Karpas-422 (cell line): Measurements from ENCODE around the gene PSMD9. TPM values are rescaled to one million over a fixed set of nuclear protein-coding genes. Genes with fewer than 3 reads are reported as not detected.

Source experiments
- DNase-seq: peaks from one replicate; pipeline ENCODE4 v3.0.0-alpha.2; 2015
- H2AFZ ChIP-seq: fragments of 200-600 bp; sonication (generic); 2 replicates; pipeline ENCODE4 v1.6.1; 2014; ENCODE audit warnings: antibody characterized with exemption, low read length, mixed read lengths
- H3K27ac ChIP-seq: fragments of 200-600 bp; sonication (generic); 2 replicates; pipeline ENCODE4 v1.5.1; 2014; ENCODE audit warnings: mild to moderate bottlenecking, low read length, moderate library complexity
- H3K27me3 ChIP-seq: fragments of 200-600 bp; sonication (generic); 2 replicates; pipeline ENCODE4 v1.6.1; 2014; ENCODE audit warnings: low read length, mixed read lengths
- H3K36me3 ChIP-seq: fragments of 200-600 bp; sonication (generic); 2 replicates; pipeline ENCODE4 v1.6.1; 2014; ENCODE audit warnings: low read length, mixed read lengths; ENCODE audit not compliant: insufficient read depth
- H3K4me1 ChIP-seq: fragments of 200-600 bp; sonication (generic); 2 replicates; pipeline ENCODE4 v1.6.1; 2014; ENCODE audit warnings: mild to moderate bottlenecking, low read length, mixed read lengths
- H3K4me2 ChIP-seq: fragments of 200-600 bp; sonication (generic); 2 replicates; pipeline ENCODE4 v1.6.1; 2014; ENCODE audit warnings: low read length, low read depth, mild to moderate bottlenecking; ENCODE audit not compliant: poor library complexity, severe bottlenecking
- H3K4me3 ChIP-seq: fragments of 200-600 bp; sonication (generic); 2 replicates; pipeline ENCODE4 v1.5.1; 2014; ENCODE audit warnings: mild to moderate bottlenecking, antibody characterized with exemption, low read length, mixed read lengths
- H3K79me2 ChIP-seq: fragments of 200-600 bp; sonication (generic); 2 replicates; pipeline ENCODE4 v1.6.1; 2014; ENCODE audit warnings: mild to moderate bottlenecking, low read length, mixed read lengths
- H3K9ac ChIP-seq: fragments of 200-600 bp; sonication (generic); 2 replicates; pipeline ENCODE4 v1.6.0; 2014; ENCODE audit warnings: low read length
- H3K9me2 ChIP-seq: fragments of 200-600 bp; sonication (generic), shearing (Covaris generic); replicated peaks from 2 replicates; pipeline ENCODE4 v1.6.0; 2014; ENCODE audit warnings: mild to moderate bottlenecking, low read length, moderate library complexity; ENCODE audit not compliant: insufficient read depth
- H3K9me3 ChIP-seq: fragments of 300-700, 200-600 bp; sonication (generic); 2 replicates; pipeline ENCODE4 v1.6.1; 2014; ENCODE audit warnings: low read length, mixed read lengths
- H4K20me1 ChIP-seq: fragments of 200-600 bp; sonication (generic); 2 replicates; pipeline ENCODE4 v1.6.1; 2014; ENCODE audit warnings: mild to moderate bottlenecking, antibody characterized with exemption, low read length, low read depth; ENCODE audit not compliant: insufficient read depth
- total RNA-seq: library from RNA; depleted of rRNA; stranded (reverse); fragments of >200 nt; shearing (Covaris generic); gene quantifications from 2 replicates; pipeline ENCODE4 v1.2.3, GENCODE V29; 2014; ENCODE audit warnings: low replicate concordance; rRNA removed

The PSMD9 gene, protein sequence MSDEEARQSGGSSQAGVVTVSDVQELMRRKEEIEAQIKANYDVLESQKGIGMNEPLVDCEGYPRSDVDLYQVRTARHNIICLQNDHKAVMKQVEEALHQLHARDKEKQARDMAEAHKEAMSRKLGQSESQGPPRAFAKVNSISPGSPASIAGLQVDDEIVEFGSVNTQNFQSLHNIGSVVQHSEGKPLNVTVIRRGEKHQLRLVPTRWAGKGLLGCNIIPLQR
- total RNA-seq, result 70.6 and 127 TPM in 2 replicates

DNA sequence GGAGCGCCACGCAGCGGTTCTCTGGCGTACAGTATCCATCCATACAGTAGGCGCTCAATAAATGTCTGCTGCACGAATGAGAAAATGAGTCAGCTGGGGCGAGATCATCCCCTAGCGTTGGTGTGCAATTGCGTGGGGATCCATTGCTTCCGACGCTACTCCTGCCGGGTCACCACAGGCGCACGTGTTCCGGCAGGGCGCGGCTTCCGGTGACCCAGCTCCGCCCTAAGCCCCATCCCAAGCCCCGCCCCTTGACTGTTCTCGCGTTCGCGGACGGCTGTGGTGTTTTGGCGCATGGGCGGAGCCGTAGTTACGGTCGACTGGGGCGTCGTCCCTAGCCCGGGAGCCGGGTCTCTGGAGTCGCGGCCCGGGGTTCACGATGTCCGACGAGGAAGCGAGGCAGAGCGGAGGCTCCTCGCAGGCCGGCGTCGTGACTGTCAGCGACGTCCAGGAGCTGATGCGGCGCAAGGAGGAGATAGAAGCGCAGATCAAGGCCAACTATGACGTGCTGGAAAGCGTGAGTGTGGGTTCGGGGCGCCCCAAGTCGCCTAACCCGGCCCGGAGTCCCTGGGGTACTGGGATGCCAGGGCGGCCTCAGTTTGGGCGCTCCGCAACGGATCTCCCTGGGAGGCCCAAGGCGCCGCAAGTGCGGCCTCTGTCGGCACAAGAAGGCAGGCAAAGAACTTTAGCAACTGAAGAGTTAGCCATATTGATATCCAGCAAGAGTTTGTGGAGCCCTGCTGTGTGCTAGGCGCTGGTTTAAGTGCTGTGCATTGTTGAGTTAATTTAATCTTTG, at the start of gene PSMD9:
Gene PSMD9 (plus strand): TSS at position 313 of the 796 bp plus-strand sequence. CDS start 67 bp downstream, at position 380.
- peak within 1 kb of the TSS; percentile 80 for H3K4me3 ChIP-seq
- peak within 1 kb of the TSS; percentile 86 for H3K27ac ChIP-seq
- H3K9me2 ChIP-seq, result no peaks in the 10 kb centered on the region
- 0 out of 2 replicates have a peak, but pooled peaks cover 2% of the 10 kb centered on the region for H4K20me1 ChIP-seq
- H3K79me2 ChIP-seq, result peaks cover 40% of the 10 kb centered on the region
- DNase-seq, result peak; percentile 99
- H3K4me1 ChIP-seq, result peaks cover 42% of the 10 kb centered on the region
- H3K27me3 ChIP-seq, result no peaks in the 10 kb centered on the region
- peak within 1 kb of the TSS; percentile 82 for H3K9ac ChIP-seq
- peak within 1 kb of the TSS; percentile 71 for H3K4me2 ChIP-seq
- no peaks in the 10 kb centered on the region for H3K9me3 ChIP-seq
- H3K36me3 ChIP-seq, result peaks cover 4% of the 10 kb centered on the region; the same call in 1 of the 2 replicates
- peak within 1 kb of the TSS; percentile 85 for H2AFZ ChIP-seq

DNA sequence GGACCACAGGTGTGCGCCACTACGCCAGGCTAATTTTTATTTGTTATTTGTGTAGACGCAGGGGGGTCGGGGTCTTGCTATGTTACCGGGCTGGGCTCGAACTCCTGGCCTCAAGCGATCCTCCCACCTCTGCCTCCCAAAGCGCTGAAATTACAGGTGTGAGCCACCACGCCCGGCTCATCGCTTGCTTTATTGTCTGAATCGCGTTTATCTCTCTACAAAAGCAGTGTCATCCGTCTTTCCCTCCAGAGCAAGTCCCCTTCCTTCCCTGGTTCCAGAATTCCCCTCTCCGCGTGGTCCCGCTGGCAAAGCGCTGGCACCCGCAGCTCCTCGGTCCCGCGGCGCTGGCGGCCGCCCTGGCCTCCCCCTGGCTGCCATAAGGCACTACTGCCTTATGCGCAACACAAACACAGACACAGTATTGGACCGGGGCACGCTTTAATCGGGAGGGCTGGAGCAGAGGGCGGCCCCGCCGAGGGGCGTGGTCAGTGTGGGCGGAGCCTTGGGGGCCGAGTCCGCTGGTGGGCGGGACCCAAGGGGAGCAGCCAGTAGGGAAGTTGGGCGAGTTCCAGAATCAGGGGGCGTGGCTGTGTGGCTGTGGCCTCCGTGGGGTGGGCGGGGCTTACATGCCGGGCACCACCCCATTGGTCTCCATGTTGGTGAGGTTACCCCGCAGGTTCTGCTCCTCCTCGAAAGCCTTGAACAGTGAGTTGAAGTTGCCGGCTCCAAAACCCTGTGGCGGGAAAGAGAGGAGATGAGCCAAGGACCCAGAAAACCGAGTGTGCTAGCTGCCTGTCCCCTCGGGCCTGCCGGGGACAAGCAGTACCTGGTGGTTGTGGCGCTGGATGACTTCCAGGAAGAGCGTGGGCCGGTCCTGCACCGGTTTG, 49.2 kb upstream of the PSMD9 start:
- peak overlapping the region; percentile 65 for H3K4me3 ChIP-seq
- peak overlapping the region; percentile 54; the same call in 1 of the 2 replicates for H2AFZ ChIP-seq
- H3K4me2 ChIP-seq, result peak overlapping the region; percentile 70

DNA sequence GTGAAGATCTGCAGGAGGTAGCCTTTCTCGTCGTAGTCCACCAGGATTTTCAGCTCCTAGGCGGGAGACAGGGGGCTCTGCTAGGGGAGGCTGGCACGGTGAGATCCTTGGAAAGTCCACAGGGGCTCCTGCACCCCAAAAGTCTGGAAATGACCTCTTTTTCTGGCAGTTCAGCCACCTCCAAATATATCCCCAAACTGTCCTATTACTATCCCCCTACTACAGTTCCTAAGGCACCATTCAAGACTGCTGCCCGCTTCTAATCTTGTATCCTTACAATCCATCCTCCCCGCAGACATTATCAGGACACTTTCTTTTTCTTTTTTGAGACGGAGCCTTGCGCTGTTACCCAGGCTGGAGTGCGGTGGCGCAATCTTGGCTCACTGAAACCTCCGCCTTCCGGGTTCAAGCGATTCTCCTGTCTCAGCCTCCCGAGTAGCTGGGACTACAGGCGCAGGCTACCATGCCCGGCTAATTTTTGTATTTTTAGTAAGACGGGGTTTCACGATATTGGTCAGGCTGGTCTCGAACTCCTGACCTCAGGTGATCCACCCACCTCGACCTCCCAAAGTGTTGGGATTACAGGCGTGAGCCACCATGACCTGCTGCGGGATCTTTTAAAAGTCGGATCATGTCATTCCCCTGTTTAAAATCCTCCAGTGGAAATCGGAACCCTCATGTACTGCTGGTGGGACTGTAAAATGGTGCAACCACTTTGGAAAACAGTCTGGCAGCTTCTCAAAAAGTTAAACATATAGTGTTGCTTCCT, 48.4 kb upstream of the PSMD9 start:
- Histone ChIP-seq H3K79me2 (no peaks in the 10 kb centered on the region), H3K4me3 (peak overlapping the region; percentile 65), H3K27me3 (0 out of 2 replicates have a peak, but pooled peaks cover 3% of the 10 kb centered on the region), H3K36me3 (no peaks in the 10 kb centered on the region), H3K9me2 (no peaks in the 10 kb centered on the region), H3K27ac (no peak overlapping the region), H4K20me1 (no peaks in the 10 kb centered on the region), H3K4me2 (peak overlapping the region; percentile 70), H2AFZ (peak overlapping the region; percentile 54; the same call in 1 of the 2 replicates), H3K4me1 (peaks cover 35% of the 10 kb centered on the region), H3K9me3 (no peaks in the 10 kb centered on the region), H3K9ac (peak overlapping the region; percentile 70)
- no peak for DNase-seq

More for the DNA sequence above, 49.2 kb upstream of the PSMD9 start:
- Histone ChIP-seq H3K79me2 (no peaks in the 10 kb centered on the region), H3K36me3 (no peaks in the 10 kb centered on the region), H3K9me2 (no peaks in the 10 kb centered on the region), H3K9ac (peak overlapping the region; percentile 70), H4K20me1 (no peaks in the 10 kb centered on the region), H3K27ac (no peak overlapping the region), H3K9me3 (no peaks in the 10 kb centered on the region), H3K27me3 (0 out of 2 replicates have a peak, but pooled peaks cover 3% of the 10 kb centered on the region), H3K4me1 (peaks cover 35% of the 10 kb centered on the region)
- peak; percentile 99 for DNase-seq

DNA sequence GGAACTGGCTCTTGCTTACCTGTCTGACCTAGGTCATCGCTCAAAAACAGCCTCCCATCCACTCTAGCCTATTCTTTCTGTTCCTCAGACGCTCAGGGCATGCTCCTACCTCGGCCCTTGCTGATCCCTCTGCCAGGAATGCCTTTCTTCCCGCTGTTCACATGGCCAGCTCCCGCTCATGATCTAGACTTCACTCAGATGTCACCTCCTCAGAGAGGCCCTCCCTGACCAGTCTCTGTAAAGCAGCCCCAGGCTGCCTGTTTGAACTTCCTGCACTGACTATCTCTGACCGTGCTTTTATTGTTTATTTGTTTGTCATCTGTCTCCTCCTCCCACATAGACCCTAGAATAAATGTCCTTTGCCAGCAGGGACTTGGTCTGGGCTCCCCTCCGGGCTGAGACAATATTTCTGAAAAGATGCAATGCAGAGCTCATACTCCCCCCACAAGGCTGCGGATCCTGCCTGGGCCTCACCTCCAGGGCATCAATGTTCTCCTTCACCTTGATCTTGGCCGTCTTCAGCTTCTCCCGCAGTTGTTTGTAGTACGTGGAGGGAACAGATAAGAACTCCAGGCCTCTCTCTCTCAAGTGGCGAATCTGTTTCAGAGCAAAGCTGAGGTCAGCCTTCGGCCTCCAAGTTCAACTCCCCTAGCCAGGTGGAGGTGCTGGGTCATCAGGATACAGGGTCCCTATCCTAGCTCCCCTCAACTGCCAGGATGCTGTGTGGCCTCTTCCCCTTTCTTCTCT, 45.2 kb upstream of the PSMD9 start:
- Histone ChIP-seq H3K9me2 (no peaks in the 10 kb centered on the region), H3K36me3 (no peaks in the 10 kb centered on the region), H3K4me3 (no peak overlapping the region), H3K9me3 (no peaks in the 10 kb centered on the region), H3K4me2 (no peak overlapping the region), H3K27me3 (0 out of 2 replicates have a peak, but pooled peaks cover 3% of the 10 kb centered on the region), H3K79me2 (no peaks in the 10 kb centered on the region), H4K20me1 (no peaks in the 10 kb centered on the region), H3K27ac (no peak overlapping the region), H3K4me1 (peaks cover 20% of the 10 kb centered on the region), H2AFZ (no peak overlapping the region), H3K9ac (no peak overlapping the region)
- no peak for DNase-seq

DNA sequence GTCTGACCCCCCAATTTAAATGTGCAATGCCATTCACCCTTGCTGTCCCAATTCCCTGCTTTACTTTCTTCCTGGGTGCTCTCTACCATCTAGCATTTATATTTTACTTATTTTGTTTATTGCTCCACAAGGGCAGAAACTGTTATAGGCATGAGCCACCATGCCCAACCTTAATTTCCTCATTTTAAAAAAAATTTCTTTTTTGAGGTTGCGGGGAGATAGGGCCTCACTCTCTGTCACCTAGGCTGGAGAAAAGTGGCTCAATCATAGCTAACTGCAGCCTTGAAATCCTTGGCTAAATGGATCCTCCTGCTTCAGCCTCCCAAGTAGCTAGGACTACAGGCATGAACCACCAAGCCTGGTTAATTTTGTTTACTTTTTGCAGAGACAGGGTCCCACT, 42.9 kb upstream of the PSMD9 start:
- H3K4me2 ChIP-seq, result peak overlapping the region; percentile 29
- H3K79me2 ChIP-seq, result no peaks in the 10 kb centered on the region
- H3K36me3 ChIP-seq, result no peaks in the 10 kb centered on the region
- no peak overlapping the region for H3K9ac ChIP-seq
- H4K20me1 ChIP-seq, result no peaks in the 10 kb centered on the region
- no peaks in the 10 kb centered on the region for H3K27me3 ChIP-seq
- H3K4me1 ChIP-seq, result peaks cover 6% of the 10 kb centered on the region
- no peak overlapping the region for H3K4me3 ChIP-seq
- no peak overlapping the region for H3K27ac ChIP-seq
- 0 out of 2 replicates have a peak overlapping the region, but pooled peaks have one; percentile 71 for H2AFZ ChIP-seq
- H3K9me2 ChIP-seq, result no peaks in the 10 kb centered on the region
- H3K9me3 ChIP-seq, result no peaks in the 10 kb centered on the region
- DNase-seq, result peak; percentile 67

GRCh38 chr12:121849211-121849610, 39.4 kb upstream of the PSMD9 start:
- Histone ChIP-seq H3K9me2 (no peaks in the 10 kb centered on the region), H3K4me1 (peaks cover 6% of the 10 kb centered on the region), H3K27ac (no peak overlapping the region), H3K4me2 (no peak overlapping the region), H3K9me3 (no peaks in the 10 kb centered on the region), H3K79me2 (no peaks in the 10 kb centered on the region), H4K20me1 (no peaks in the 10 kb centered on the region), H3K27me3 (no peaks in the 10 kb centered on the region), H3K9ac (no peak overlapping the region), H3K36me3 (no peaks in the 10 kb centered on the region), H3K4me3 (no peak overlapping the region), H2AFZ (no peak overlapping the region)
- no peak for DNase-seq

GRCh38 chr12:121849665-121850064, 38.9 kb upstream of the PSMD9 start:
- no peak overlapping the region for H3K27ac ChIP-seq
- H3K79me2 ChIP-seq, result no peaks in the 10 kb centered on the region
- no peak for DNase-seq
- H2AFZ ChIP-seq, result no peak overlapping the region
- no peaks in the 10 kb centered on the region for H3K27me3 ChIP-seq
- no peak overlapping the region for H3K4me3 ChIP-seq
- peaks cover 6% of the 10 kb centered on the region for H3K4me1 ChIP-seq
- no peak overlapping the region for H3K9ac ChIP-seq
- no peaks in the 10 kb centered on the region for H3K9me3 ChIP-seq
- no peak overlapping the region for H3K4me2 ChIP-seq
- no peaks in the 10 kb centered on the region for H4K20me1 ChIP-seq
- no peaks in the 10 kb centered on the region for H3K36me3 ChIP-seq
- no peaks in the 10 kb centered on the region for H3K9me2 ChIP-seq
